ENCODE data around the gene TNKS1BP1.

GRCh38 chr11:57302489-57302888 is 22.3 kb downstream of the TNKS1BP1 start:
- TF ChIP-seq CTCF (conservative IDR thresholded peaks at IDR 0.05) (no peak), ZFX (IDR thresholded peaks at IDR 0.05) (no peak)
